B cell (primary cell): ENCODE data around the gene YWHAE. TPM values are rescaled to one million over a fixed set of nuclear protein-coding genes. Genes with fewer than 3 reads are reported as not detected.

Experiments
- ATAC-seq: fragments of 200-7000 bp; cut with Tn5 transposase; one replicate; pipeline ENCODE4 v1.10.0; 2021; ENCODE audit warnings: low read depth, mild to moderate bottlenecking, moderate number of reproducible peaks, moderate library complexity
- CTCF ChIA-PET: fragments of 350-600 bp; sonication (Branson Sonifier 250); formaldehyde crosslinking; loops from one replicate; lab custom pipeline; 2021; ENCODE audit warnings: antibody characterized with exemption, inconsistent platforms; lab: Charles Lee
- POLR2A ChIA-PET: fragments of 350-600 bp; sonication (Branson Sonifier 250); formaldehyde crosslinking; loops from one replicate; lab custom pipeline; 2021; ENCODE audit warnings: antibody characterized with exemption; lab: Charles Lee
- DNase-seq: peaks from one replicate; pipeline ENCODE4 v3.0.0; 2013
- H2AFZ ChIP-seq: 2 replicates; pipeline ENCODE4 v1.6.1; 2012; ENCODE audit warnings: mild to moderate bottlenecking, low read depth, low read length; ENCODE audit not compliant: insufficient read depth, poor library complexity, severe bottlenecking
- H3K27ac ChIP-seq, 2 donors: 1 replicate in 1 of 2; 2 replicates in 1 of 2; pipeline ENCODE4 v1.5.1; 2012 to 2013; ENCODE audit warnings: low read length in 2 of 2, mild to moderate bottlenecking in 2 of 2, moderate library complexity in 1 of 2
- H3K27me3 ChIP-seq, 4 experiments: fragments of 200-600 bp in 1 of 4; sonication (generic) in 1 of 4; replicated peaks in 1 of 4; 1 replicate in 2 of 4; 2 replicates in 2 of 4; pipeline versions ENCODE4 v1.6.1 to v1.7.0; 2013 to 2016; ENCODE audit warnings: low read length in 3 of 4, mild to moderate bottlenecking in 2 of 4, mixed read lengths in 1 of 4, moderate library complexity in 1 of 4; ENCODE audit not compliant: insufficient read depth in 4 of 4, control insufficient read depth in 3 of 4; ENCODE audit errors: control extremely low read depth in 1 of 4
- H3K36me3 ChIP-seq, 2 experiments: replicated peaks in 1 of 2; 1 replicate in 1 of 2; 2 replicates in 1 of 2; pipeline versions ENCODE4 v1.6.1 to v1.7.1; 2013; ENCODE audit warnings: low read length in 1 of 2; ENCODE audit not compliant: insufficient read depth in 2 of 2, control insufficient read depth in 1 of 2; ENCODE audit errors: control extremely low read depth in 1 of 2, extremely low read depth in 1 of 2
- H3K4me1 ChIP-seq, 2 donors: fragments of 200-600 bp in 1 of 2; sonication (generic) in 1 of 2; 1 replicate in 1 of 2; 2 replicates in 1 of 2; pipeline versions ENCODE4 v1.5.1 to v1.6.1; 2013 to 2017; ENCODE audit warnings: low read length in 2 of 2; ENCODE audit not compliant: control insufficient read depth in 2 of 2, insufficient read depth in 2 of 2
- H3K4me2 ChIP-seq: replicated peaks from 2 replicates; pipeline ENCODE3; 2012; ENCODE audit warnings: mild to moderate bottlenecking, low read depth, low read length; ENCODE audit not compliant: poor library complexity, severe bottlenecking
- H3K4me3 ChIP-seq, 5 experiments: fragments of 200-600 bp in 1 of 5; sonication (generic) in 1 of 5; 1 replicate in 3 of 5; 2 replicates in 2 of 5; pipeline versions ENCODE4 v1.5.1 to v1.7.0; 2011 to 2016; ENCODE audit warnings: low read length in 4 of 5, mild to moderate bottlenecking in 4 of 5, low read depth in 2 of 5, control low read depth in 1 of 5, moderate library complexity in 1 of 5; ENCODE audit not compliant: insufficient read depth in 1 of 5; ENCODE audit errors: control extremely low read depth in 1 of 5, extremely low read depth in 1 of 5
- H3K79me2 ChIP-seq: fragments of 200-600 bp; sonication (generic); one replicate; pipeline ENCODE4 v1.6.0; 2016; ENCODE audit warnings: low read length; ENCODE audit not compliant: control insufficient read depth, insufficient read depth
- H3K9ac ChIP-seq: fragments of 200-600 bp; sonication (generic); 2 replicates; pipeline ENCODE4 v1.6.1; 2017; ENCODE audit warnings: mild to moderate bottlenecking, low read length, moderate library complexity
- H3K9me3 ChIP-seq, 3 donors: one replicate each; pipeline versions ENCODE4 v1.6.1 to v1.7.1; 2013; ENCODE audit warnings: low read length in 2 of 3; ENCODE audit not compliant: control insufficient read depth in 2 of 3, insufficient read depth in 1 of 3; ENCODE audit errors: control extremely low read depth in 1 of 3
- H4K20me1 ChIP-seq: 2 replicates; pipeline ENCODE4 v1.6.0; 2012; ENCODE audit warnings: mild to moderate bottlenecking, low read length; ENCODE audit not compliant: insufficient read depth, control insufficient read depth, poor library complexity, severe bottlenecking
- H3K27ac Mint-ChIP-seq: one replicate; pipeline ENCODE4 v1.8.0; 2021; ENCODE audit warnings: mixed read lengths
- H3K27me3 Mint-ChIP-seq: one replicate; pipeline ENCODE4 v1.8.0; 2021; ENCODE audit warnings: mixed read lengths
- H3K4me1 Mint-ChIP-seq: one replicate; pipeline ENCODE4 v1.8.0; 2021; ENCODE audit warnings: mixed read lengths
- H3K4me3 Mint-ChIP-seq: one replicate; pipeline ENCODE4 v1.8.0; 2021; ENCODE audit warnings: mixed read lengths
- H3K9me3 Mint-ChIP-seq: one replicate; pipeline ENCODE4 v1.8.0; 2022; ENCODE audit warnings: mixed read lengths; ENCODE audit not compliant: insufficient read depth
- CTCF ChIP-seq: fragments of 200-600 bp; IDR thresholded peaks from one replicate; pipeline ENCODE4 v1.8.0; 2022; ENCODE audit warnings: antibody characterized with exemption, mild to moderate bottlenecking
- EZH2 ChIP-seq: IDR thresholded peaks from 2 replicates; pipeline ENCODE4 v1.6.1; 2012; ENCODE audit warnings: borderline replicate concordance, low read depth, mild to moderate bottlenecking, moderate library complexity, low read length; ENCODE audit not compliant: insufficient read depth, poor library complexity, severe bottlenecking
- WGBS: methylation state at CpG from one replicate; pipeline ENCODE4 v1.1.5; 2013; ENCODE audit warnings: missing lambda C conversion rate; ENCODE audit not compliant: insufficient coverage; 5-methylcytosine and 5-hydroxymethylcytosine counted together
- intact Hi-C: fragments of 100-400 bp; cut with micrococcal nuclease; formaldehyde crosslinking; loops from one replicate; pipeline ENCODE4 v1.10.0; 2022
- polyA plus RNA-seq: library from polyadenylated mRNA; depleted of rRNA; stranded (reverse); fragments of >200 nt; gene quantifications from 2 replicates; pipeline ENCODE4 v1.2.3, GENCODE V29; 2012
- total RNA-seq, 2 donors: library from RNA; stranded (reverse); fragments of 120-200 nt in 1 of 2; gene quantifications; 1 replicate in 1 of 2; 2 replicates in 1 of 2; pipeline versions ENCODE4 v1.2.3 to v1.2.4, GENCODE V29; 2013 to 2022

Gene YWHAE
- total and polyA plus RNA-seq, 2 donors (not counting 1 experiment from before 2014, with no cell fraction given) = 54.3 to 149 TPM

DNA sequence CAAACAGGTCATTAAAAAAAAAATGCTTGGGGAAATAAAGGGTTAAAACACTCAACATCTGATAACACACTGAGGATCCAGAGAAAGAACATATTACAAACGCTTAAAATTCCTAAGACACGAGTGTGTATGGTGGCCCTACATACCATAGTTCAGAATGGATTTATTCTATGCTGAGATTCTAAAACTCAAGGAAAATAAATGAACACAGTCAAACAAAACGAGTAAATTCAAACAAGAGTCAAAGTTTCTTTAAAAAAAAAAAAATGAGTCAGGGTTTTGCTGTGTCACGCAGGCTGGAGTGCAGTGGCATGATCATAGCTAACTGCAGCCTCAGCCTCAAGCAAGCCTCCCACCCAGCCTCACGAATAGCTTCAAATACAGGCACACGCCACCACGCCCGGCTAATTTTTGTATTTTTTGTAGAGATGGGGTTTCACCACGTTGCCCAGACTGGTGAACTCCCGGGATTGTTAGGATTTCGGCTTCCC lies 38.6 kb upstream of the YWHAE start:
- no peak overlapping the region for H3K27ac ChIP-seq
- intact Hi-C loops = no loop called here
- H3K9me3 Mint-ChIP-seq = no peaks in the 10 kb centered on the region
- no peaks in the 10 kb centered on the region for H3K9me3 ChIP-seq
- ATAC-seq = no peak
- no peaks in the 10 kb centered on the region for H3K27me3 Mint-ChIP-seq
- H3K9ac ChIP-seq = no peak overlapping the region
- H3K4me3 Mint-ChIP-seq = no peak overlapping the region
- H3K4me3 ChIP-seq = no peak overlapping the region
- no peak for DNase-seq
- no peak overlapping the region for H3K4me2 ChIP-seq
- WGBS = 92% methylated on average over 3 of the region's 11 CpGs
- no peaks in the 10 kb centered on the region for H3K4me1 ChIP-seq
- H3K27me3 ChIP-seq = no peaks in the 10 kb centered on the region
- peaks cover 100% of the 10 kb centered on the region for H3K79me2 ChIP-seq
- TF ChIP-seq EZH2 = no peak
- no peak for TF ChIP-seq CTCF
- ChIA-PET CTCF (interaction anchor here (3.3 kb wide), 1 partner anchor 77 kb away, joined by 18 read pairs; the partner anchor contains the start of gene INPP5K), POLR2A (no interaction called here)
- peaks cover 5 to 39% of the 10 kb centered on the region in 2 experiments for H3K36me3 ChIP-seq
- H2AFZ ChIP-seq = no peak overlapping the region
- H4K20me1 ChIP-seq = peaks cover 79% of the 10 kb centered on the region
- H3K4me1 Mint-ChIP-seq = peaks cover 9% of the 10 kb centered on the region
- no peak overlapping the region for H3K27ac Mint-ChIP-seq

DNA sequence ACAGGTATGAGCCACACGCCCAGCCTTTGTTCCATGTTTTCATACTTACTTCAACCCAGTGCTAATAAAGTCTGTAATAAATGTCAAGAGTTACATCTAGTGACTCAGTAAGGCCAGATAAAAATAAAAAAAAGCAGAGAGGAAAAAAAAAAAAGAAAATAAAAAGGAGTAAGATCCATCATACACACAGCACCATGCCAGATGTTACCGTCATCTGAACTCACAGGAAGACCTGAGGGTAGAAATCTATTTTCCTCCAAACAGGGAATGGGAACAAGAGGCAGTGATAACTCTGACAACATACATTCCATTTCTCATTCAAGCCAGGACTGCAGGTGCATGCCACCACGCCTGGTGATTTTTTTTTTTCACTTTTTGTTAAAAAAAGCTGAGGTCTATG lies 35.3 kb upstream of the YWHAE start:
- no peaks in the 10 kb centered on the region for H3K9me3 ChIP-seq
- no peak overlapping the region for H3K4me3 ChIP-seq
- H3K27me3 ChIP-seq = no peaks in the 10 kb centered on the region
- H3K79me2 ChIP-seq = peaks cover 98% of the 10 kb centered on the region
- ATAC-seq = no peak
- peak overlapping the region in 1 of 2 donors; percentile 22 for H3K27ac ChIP-seq
- WGBS = 86% methylated on average over 1 of the region's 3 CpGs
- ChIA-PET POLR2A (interaction anchor here (0.7 to 0.8 kb wide), 2 partner anchors 42 to 204 kb away, joined by 3 to 6 read pairs; no protein-coding TSS in a partner anchor), CTCF (interaction anchor here (0.7 to 1.2 kb wide), 2 partner anchors 76 to 80 kb away, joined by 5 to 7 read pairs; no protein-coding TSS in a partner anchor)
- H3K9ac ChIP-seq = no peak overlapping the region
- H3K4me1 Mint-ChIP-seq = peaks cover 20% of the 10 kb centered on the region
- H3K27me3 Mint-ChIP-seq = no peaks in the 10 kb centered on the region
- H3K27ac Mint-ChIP-seq = no peak overlapping the region
- peaks cover 79% of the 10 kb centered on the region for H4K20me1 ChIP-seq
- H3K4me2 ChIP-seq = no peak overlapping the region
- no peaks in the 10 kb centered on the region for H3K9me3 Mint-ChIP-seq
- no peak for DNase-seq
- no peak overlapping the region for H2AFZ ChIP-seq
- no peaks in the 10 kb centered on the region for H3K4me1 ChIP-seq
- H3K36me3 ChIP-seq = peaks cover 13 to 43% of the 10 kb centered on the region in 2 experiments
- TF ChIP-seq EZH2 (no peak), CTCF (no peak)
- intact Hi-C loops = no loop called here
- H3K4me3 Mint-ChIP-seq = no peak overlapping the region
